K562 (cell line): Measurements from ENCODE around the gene USH2A. TPM values are rescaled to one million over a fixed set of nuclear protein-coding genes. Genes with fewer than 3 reads are reported as not detected.

ENCODE experiments used
- ARID1B ChIP-seq: fragments of 450-650 bp; IDR thresholded peaks from 2 replicates; pipeline ENCODE4 v1.6.1; 2016; ENCODE audit warnings: antibody characterized with exemption, mild to moderate bottlenecking, inconsistent platforms
- ATF1 ChIP-seq, 2 experiments: fragments of 450-650 bp in 1 of 2; IDR thresholded peaks; 2 replicates each; pipeline ENCODE4 v1.6.1; 2016; ENCODE audit warnings: missing compliant biosample characterization in 1 of 2, missing genetic modification characterization in 1 of 2
- BCLAF1 ChIP-seq, 2 experiments: fragments of 450-650 bp in 1 of 2; IDR thresholded peaks; 2 replicates each; pipeline ENCODE4 v1.6.1; 2011 to 2017; ENCODE audit warnings: low read depth in 2 of 2, antibody characterized with exemption in 1 of 2, borderline replicate concordance in 1 of 2, low read length in 1 of 2, mild to moderate bottlenecking in 1 of 2, mixed read lengths in 1 of 2; ENCODE audit not compliant: control insufficient read depth in 1 of 2
- CBFA2T2 ChIP-seq: fragments of 450-650 bp; conservative IDR thresholded peaks from 2 replicates; pipeline ENCODE4 v1.6.1; 2017; ENCODE audit warnings: mild to moderate bottlenecking
- CBFA2T3 ChIP-seq: fragments of 450-650 bp; IDR thresholded peaks from 2 replicates; pipeline ENCODE4 v1.6.1; 2017
- GTF2A2 ChIP-seq: IDR thresholded peaks from 2 replicates; pipeline ENCODE4 v1.6.1; 2016; ENCODE audit warnings: mild to moderate bottlenecking, missing genetic modification characterization, missing compliant biosample characterization
- HES1 ChIP-seq: fragments of 450-650 bp; IDR thresholded peaks from 2 replicates; pipeline ENCODE4 v1.6.1; 2016; ENCODE audit warnings: low read depth, mild to moderate bottlenecking, moderate library complexity
- MEF2A ChIP-seq: IDR thresholded peaks from 2 replicates; pipeline ENCODE4 v1.6.1; 2011; ENCODE audit warnings: low read depth, mild to moderate bottlenecking, low read length, moderate library complexity; ENCODE audit not compliant: control insufficient read depth
- NEUROD1 ChIP-seq: fragments of 150-350 bp; IDR thresholded peaks from 2 replicates; pipeline ENCODE4 v1.6.1; 2014; ENCODE audit warnings: borderline replicate concordance, low read length, low read depth; ENCODE audit not compliant: partially characterized antibody
- NR3C1 ChIP-seq: sonication (generic); formaldehyde crosslinking; IDR thresholded peaks from 2 replicates; pipeline ENCODE4 v1.8.1; 2022; ENCODE audit warnings: missing genetic modification reagents
- PML ChIP-seq: IDR thresholded peaks from 2 replicates; pipeline ENCODE4 v1.6.1; 2012; ENCODE audit warnings: low read length, inconsistent platforms
- RBM34 ChIP-seq: fragments of 200-400 bp; formaldehyde crosslinking; IDR thresholded peaks from 2 replicates; pipeline ENCODE4 v1.6.1; 2018; ENCODE audit warnings: low read length, borderline replicate concordance; ENCODE audit not compliant: insufficient read depth
- SAP30 ChIP-seq: fragments of 200-600 bp; sonication (generic); IDR thresholded peaks from 2 replicates; pipeline ENCODE4 v1.6.1; 2012; ENCODE audit warnings: borderline replicate concordance, low read depth, mild to moderate bottlenecking, moderate library complexity, low read length, control low read depth, inconsistent platforms; ENCODE audit not compliant: insufficient read depth, poor library complexity, severe bottlenecking
- SFPQ ChIP-seq: fragments of 200-400 bp; formaldehyde crosslinking; IDR thresholded peaks from 2 replicates; pipeline ENCODE4 v1.6.1; 2017; ENCODE audit warnings: mild to moderate bottlenecking, low read depth, low read length, moderate library complexity
- SIX5 ChIP-seq, 2 experiments: IDR thresholded peaks; 2 replicates each; pipeline ENCODE4 v1.6.1; 2011; ENCODE audit warnings: low read length in 2 of 2, borderline replicate concordance in 1 of 2, low read depth in 1 of 2, mild to moderate bottlenecking in 1 of 2, moderate library complexity in 1 of 2; ENCODE audit not compliant: insufficient read depth in 1 of 2
- SLC30A9 ChIP-seq: fragments of 250-450 bp; sonication (Bioruptor Pico); IDR thresholded peaks from 2 replicates; pipeline ENCODE4 v1.8.0; 2022; ENCODE audit warnings: mild to moderate bottlenecking, moderate library complexity
- STAT5A ChIP-seq: IDR thresholded peaks from 2 replicates; pipeline ENCODE4 v1.6.1; 2012; ENCODE audit warnings: low read length, inconsistent platforms, borderline replicate concordance
- SUPT5H ChIP-seq: fragments of 450-650 bp; IDR thresholded peaks from 2 replicates; pipeline ENCODE4 v1.6.1; 2016
- TAL1 ChIP-seq: fragments of 450-650 bp; IDR thresholded peaks from 2 replicates; pipeline ENCODE4 v1.6.1; 2016; ENCODE audit warnings: mild to moderate bottlenecking
- WHSC1 ChIP-seq: IDR thresholded peaks from one replicate; pipeline ENCODE4 v1.6.1; 2012; ENCODE audit warnings: low read length, control low read depth, inconsistent platforms
- ZBTB34 ChIP-seq: fragments of 250-450 bp; sonication (Bioruptor Pico); IDR thresholded peaks from 2 replicates; pipeline ENCODE4 v1.8.0; 2021; ENCODE audit warnings: mild to moderate bottlenecking, moderate library complexity
- ZEB2 ChIP-seq: fragments of 450-650 bp; IDR thresholded peaks from 2 replicates; pipeline ENCODE4 v1.6.1; 2016
- ZNF77 ChIP-seq: fragments of 250-450 bp; sonication (Bioruptor Pico); IDR thresholded peaks from 2 replicates; pipeline ENCODE4 v1.5.0; 2020
- polyA plus RNA-seq, 8 experiments: library from polyadenylated mRNA; depleted of rRNA in 4 of 8; stranded (reverse) in 5 of 8; unstranded in 3 of 8; fragments of >200 nt; fragmentation: Nextera tagmentation in 2 of 8; fragmentation: Illumina TruSeq in 1 of 8; extraction: Ambion mirVana in 2 of 8; extraction: Trizol in 1 of 8; gene quantifications; 2 replicates each; pipeline versions ENCODE4 v1.2.1 to v1.2.3, GENCODE V29; 2011 to 2014; ENCODE audit warnings: inconsistent platforms in 1 of 8, missing spikeins in 1 of 8
- total RNA-seq, 7 experiments: library from RNA; depleted of rRNA in 6 of 7; stranded (reverse); fragments of >200 nt in 6 of 7; fragmentation: Illumina TruSeq in 2 of 7; extraction: Trizol in 2 of 7; gene quantifications; 2 replicates each; pipeline versions ENCODE4 v1.2.1 to v1.2.3, GENCODE V29; 2011 to 2021; ENCODE audit warnings: low replicate concordance in 1 of 7

The USH2A gene
- total and polyA plus RNA-seq, 9 of the 15 experiments (the other 6 are each of a cell fraction or from before 2014, with no cell fraction given): under 0.01 TPM; not detected in 7

- TF ChIP-seq NEUROD1 (no peak), NR3C1 (no peak), GTF2A2 (no peak), CBFA2T3 (peak; percentile 67), ZEB2 (no peak), ATF1 (CRISPR knock-in tag; IDR thresholded peaks at IDR 0.05) (no peak), ATF1 (tag; IDR thresholded peaks at IDR 0.05) (peak; percentile 56), SLC30A9 (CRISPR knock-in tag) (no peak), SFPQ (no peak), ZBTB34 (CRISPR knock-in tag) (no peak), PML (no peak), ARID1B (peak; percentile 19; the same call in 1 of the 2 replicates), BCLAF1 (IDR thresholded peaks at IDR 0.05; ENCODE audit: borderline replicate concordance in 1 of 2, control insufficient read depth in 1 of 2, low read depth in 2 of 2, low read length in 1 of 2) (no peak), WHSC1 (no peak), STAT5A (peak; percentile 38; the same call in 1 of the 2 replicates), SUPT5H (no peak), ZNF77 (CRISPR knock-in tag) (no peak), RBM34 (no peak), HES1 (no peak), TAL1 (peak; percentile 53), MEF2A (no peak), SIX5 (IDR thresholded peaks at IDR 0.05; ENCODE audit: borderline replicate concordance in 1 of 2, insufficient read depth in 1 of 2, low read depth in 1 of 2, low read length in 2 of 2) (no peak), CBFA2T2 (peak; percentile 39; the same call in 1 of the 2 replicates), SAP30 (no peak)
These were observed 775.5 kb downstream of the USH2A start (continued) for GRCh38 chr1:215647738-215648137.
